GM18511 (cell line): ENCODE measurements around the gene KIF1B.
A peak's percentile ranks its signal among the peaks of the same experiment; 100 is the strongest.

Experiments
- ATAC-seq: cut with Tn5 transposase; IDR thresholded peaks from one replicate; pipeline ENCODE4 v1.9.1; 2021; ENCODE audit warnings: mild to moderate bottlenecking, moderate library complexity; ENCODE audit not compliant: unreplicated experiment

The KIF1B gene

DNA sequence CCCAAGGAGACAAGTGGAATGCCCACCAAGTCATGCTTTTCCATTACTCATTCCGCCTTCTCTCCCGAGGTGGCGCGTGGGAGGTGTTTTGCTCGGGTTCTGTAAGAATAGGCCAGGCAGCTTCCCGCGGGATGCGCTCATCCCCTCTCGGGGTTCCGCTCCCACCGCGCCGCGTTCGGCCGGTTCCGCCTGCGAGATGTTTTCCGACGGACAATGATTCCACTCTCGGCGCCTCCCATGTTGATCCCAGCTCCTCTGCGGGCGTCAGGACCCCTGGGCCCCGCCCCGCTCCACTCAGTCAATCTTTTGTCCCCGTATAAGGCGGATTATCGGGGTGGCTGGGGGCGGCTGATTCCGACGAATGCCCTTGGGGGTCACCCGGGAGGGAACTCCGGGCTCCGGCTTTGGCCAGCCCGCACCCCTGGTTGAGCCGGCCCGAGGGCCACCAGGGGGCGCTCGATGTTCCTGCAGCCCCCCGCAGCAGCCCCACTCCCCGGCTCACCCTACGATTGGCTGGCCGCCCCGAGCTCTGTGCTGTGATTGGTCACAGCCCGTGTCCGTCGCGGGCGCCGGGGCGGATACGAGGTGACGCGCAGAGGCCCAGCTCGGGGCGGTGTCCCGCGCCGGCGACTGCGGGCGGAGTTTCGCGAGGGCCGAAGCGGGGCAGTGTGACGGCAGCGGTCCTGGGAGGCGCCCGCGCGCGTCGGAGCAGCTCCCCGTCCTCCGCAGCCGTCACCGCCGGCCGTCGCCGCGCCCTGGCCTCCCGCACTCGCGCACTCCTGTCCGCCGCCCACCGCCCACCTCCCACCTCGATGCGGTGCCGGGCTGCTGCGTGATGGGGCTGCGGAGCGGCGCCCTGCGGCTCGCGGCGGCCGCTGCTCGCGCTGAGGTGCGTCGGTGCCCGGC, at the start of gene KIF1B:
KIF1B (plus strand) TSS at position 666 of the 906 bp plus-strand sequence. CDS start 21,759 bp downstream, outside the sequence.
- peak; percentile 97 for ATAC-seq

DNA sequence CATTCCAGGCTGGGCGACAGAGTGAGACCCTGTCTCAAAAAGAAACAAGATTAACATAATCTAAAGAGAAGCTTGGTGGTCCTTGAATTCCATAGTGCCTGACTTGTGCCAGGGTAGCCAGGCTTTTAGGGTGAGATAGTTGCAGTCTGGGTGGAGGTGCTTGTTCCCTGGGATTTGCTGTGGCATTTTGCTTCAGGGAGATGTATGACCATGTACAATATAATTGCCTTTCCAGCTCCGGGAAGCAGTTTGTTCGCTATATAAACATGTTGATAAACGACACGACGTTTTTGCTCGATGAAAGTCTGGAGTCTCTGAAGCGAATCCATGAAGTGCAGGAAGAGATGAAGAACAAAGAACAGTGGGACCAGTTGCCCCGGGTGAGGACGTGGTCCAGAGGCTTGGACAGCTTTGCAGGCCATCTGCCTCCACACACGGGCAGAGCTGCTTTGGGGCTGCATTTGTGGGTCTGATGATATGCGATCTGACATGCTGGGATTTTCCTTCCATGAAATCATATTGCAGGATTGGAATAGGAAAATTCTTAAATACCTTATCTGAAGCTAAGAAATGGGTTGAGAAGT, 49.4 kb upstream of the KIF1B start:
- ATAC-seq, result no peak

GRCh38 chr1:10161541-10162290, 48.7 kb upstream of the KIF1B start:
- no peak for ATAC-seq

DNA sequence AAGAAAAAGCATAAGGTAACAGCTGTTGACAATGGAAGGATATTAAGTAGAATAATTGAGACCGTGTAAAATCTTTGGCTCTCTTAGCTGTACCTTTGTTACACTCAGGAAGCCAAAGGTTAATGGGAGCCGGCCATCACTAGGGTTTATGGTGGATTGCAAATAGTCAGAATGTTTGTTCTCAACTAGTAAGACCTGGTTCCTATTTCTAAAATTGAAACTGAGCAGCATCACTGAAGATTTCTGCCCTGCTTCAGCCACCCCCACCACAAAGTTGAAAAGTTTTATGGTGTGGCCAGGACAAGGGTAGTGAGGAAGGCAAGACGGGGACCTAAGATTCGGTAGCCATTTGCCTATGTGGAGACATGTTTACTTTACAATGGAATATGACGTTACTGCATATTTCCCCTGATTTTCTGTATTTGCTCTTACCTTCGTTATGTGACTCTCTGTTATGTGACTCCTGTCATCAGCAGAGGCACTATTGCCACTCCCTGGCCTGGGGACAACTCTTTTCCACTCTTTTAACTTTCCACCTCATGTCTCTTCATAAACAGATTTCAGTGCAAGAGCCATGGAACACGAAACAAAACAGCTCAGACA, 41.4 kb upstream of the KIF1B start:
- no peak for ATAC-seq

GRCh38 chr1:10170239-10170574, 40.2 kb upstream of the KIF1B start:
- no peak for ATAC-seq

DNA sequence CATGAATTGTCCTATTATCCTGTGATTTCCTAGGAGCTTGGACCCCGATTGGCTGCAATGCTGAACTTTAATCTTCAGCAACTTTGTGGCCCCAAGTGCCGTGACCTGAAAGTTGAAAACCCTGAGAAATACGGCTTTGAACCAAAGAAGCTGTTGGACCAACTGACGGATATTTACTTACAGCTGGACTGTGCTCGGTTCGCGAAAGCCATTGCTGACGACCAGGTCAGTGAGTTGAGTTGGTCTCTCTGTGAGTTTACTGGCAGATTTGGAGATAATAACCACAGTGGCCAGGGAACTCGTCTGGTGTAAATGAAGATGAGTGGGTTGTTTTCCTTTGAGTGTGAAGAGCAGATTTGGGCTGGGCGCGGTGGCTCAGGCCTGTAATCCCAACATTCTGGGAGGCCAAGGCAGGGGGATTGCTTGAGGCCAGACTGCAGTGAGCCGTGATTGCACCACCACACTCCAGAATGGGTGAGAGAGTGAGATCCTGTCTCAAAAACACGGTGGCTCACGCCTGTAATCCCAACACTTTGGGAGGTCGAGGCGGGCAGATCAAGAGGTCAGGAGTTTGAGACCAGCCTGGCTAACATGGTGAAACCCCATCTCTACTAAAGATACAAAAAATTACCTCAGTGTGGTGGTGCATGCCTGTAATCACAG, 39.1 kb upstream of the KIF1B start:
- no peak for ATAC-seq

GRCh38 chr1:10171995-10172669, 38.2 kb upstream of the KIF1B start:
- ATAC-seq, result no peak

- ATAC-seq, result no peak
These were observed 36.8 kb upstream of the KIF1B start for GRCh38 chr1:10173582-10173981.

DNA sequence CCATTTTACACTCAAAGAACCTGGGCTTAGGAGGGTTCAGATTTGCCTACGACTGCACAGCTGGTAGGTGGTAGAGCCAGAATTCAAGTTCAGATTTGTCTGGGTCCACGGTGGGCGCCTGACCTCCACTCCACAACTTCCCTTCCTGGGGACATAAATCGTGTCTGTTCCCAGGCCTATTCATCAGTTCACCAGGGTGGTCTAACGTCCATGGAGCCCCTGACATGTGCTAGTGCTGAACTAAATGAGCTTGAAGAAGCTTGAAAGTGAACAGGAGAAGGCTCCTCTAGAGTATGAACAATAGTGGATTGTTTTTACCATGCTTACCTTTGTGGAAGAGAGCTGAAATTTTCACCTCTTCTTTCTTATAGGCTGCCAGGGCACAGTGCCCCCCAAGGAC, 32.5 kb upstream of the KIF1B start:
- ATAC-seq, result no peak

- ATAC-seq, result no peak
These were observed 31.6 kb upstream of the KIF1B start for GRCh38 chr1:10178597-10179405.

DNA sequence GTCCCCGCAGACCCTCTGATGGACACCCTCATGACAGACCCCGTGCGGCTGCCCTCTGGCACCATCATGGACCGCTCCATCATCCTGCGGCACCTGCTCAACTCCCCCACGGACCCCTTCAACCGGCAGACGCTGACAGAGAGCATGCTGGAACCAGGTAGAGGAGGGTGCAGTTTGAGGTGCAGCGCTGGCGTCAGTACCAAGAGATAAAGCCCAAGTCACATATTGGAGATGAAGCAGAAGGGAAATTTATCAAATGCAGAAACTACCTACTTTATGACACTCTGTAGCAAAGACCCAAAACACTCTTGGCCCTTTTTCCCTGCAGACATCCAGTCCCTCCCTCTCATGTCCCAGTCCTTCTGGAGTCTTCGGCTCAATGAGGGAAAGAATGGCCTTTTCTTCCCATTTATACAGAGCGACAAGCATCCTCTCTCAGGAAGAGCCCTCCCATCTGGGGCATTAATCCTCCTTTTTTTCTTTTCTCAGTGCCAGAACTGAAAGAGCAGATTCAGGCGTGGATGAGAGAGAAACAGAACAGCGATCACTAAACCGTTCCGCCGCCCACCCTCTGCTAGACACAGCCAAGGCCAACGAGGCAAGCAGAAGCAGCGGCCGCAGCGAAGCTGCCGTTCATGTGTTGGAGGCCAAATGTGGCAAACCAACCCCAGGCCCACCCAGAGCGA, 30.8 kb upstream of the KIF1B start:
- ATAC-seq, result no peak

GRCh38 chr1:10181154-10181553, 29.2 kb upstream of the KIF1B start:
- no peak for ATAC-seq

DNA sequence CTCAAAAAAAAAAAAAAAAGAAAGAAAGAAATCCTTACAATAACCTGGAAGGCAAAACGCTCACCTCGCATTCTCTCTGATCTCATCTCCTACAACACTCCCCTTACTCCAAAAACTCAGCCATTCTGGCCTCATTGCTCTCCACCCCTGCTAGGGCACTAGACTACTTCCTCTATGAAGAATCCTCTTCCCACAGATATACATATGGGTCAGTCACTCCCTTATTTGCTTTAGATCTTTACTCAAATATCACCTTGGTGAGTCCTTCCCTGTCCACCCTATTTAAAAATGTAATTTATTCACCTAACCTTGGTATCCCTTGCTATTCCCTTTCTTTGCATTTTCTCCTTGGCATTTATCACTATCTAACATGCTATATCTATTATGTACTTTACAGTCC, 24.6 kb upstream of the KIF1B start:
- ATAC-seq, result no peak

DNA sequence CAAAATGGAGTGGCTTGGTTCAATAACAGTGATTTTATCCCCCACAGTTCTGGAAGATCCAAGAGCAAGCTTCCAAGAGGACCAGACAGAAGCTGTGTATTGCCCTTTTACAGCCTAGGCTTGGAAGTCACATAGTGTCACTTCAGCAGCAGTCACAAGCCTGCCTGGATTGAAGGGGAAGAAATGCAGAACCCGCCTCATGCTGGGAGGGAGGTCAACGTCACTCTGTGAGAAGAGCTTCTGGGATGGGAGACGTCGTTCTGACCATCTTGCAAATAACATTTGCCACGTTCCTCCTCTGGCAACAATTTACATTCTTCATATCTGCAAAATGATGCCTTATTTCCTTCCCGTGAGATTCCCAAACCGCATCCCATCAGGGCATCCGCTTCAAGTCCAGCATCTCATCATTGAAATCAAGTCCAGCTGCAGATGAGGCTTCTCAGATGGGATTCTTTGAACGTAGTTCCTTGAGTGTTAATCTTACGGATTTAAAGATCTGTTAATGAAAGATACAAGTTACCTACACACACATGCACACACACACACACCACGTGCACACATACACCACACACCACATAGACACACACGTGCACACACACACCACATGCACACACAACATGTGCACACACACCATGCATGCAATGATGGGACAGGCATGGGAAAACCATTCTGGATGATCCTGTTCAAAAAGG, 23.9 kb upstream of the KIF1B start:
- no peak for ATAC-seq

DNA sequence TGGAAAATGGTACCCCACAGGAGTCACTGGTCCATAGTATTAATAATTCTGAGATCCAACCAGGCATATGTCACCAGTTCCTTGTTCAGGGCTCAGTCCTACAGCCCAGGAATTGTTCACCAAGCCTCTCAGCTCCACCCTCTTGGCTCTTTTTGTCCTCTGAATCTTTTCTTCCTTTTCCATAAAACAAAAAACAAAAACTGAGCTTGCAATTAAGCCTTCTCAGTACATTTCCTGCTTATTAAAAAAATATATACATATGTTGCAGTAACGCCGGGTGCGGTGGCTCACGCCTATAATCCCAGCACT, 23.4 kb upstream of the KIF1B start:
- ATAC-seq, result no peak

DNA sequence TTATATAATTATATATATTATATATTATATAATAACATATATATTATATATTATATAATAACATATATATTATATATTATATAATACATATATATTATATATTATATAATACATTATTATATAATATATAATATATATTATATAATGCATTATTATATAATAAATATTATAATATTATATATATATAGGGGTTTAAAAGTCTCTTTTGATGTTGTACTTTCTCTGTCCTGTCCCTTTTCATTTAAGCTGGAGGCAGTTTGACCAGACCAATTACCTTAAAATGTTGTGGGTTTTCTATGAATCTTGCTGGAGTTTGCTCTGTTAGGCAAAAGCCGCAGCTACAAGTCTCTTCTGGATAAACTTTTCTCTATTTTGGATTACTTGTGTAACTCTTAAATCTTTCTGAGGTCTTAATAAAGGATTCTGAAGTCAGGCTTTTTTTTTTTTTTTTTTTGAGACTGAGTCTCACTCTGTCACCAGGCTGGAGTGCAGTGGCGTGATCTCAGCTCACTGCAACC, 22.2 kb upstream of the KIF1B start:
- ATAC-seq, result no peak

DNA sequence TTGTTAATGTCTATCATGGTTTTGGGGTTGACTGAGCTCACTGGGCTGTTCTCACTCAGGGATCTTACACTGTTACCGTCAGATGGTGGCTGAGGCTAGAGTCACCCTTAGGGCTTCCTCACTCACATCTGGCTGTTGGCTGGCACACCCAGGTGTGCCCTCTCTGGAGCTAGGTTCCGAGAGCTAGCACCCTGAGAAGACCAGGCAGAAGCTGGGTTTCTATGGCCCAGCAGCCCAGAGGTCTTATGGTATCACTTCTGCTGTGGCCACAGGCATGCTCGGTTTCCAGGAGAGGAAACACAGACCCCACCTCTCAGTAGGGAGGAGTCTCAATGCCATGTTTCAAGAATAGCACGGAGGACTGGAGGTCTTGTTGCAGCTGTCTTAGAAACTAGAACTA, 20.7 kb upstream of the KIF1B start:
- no peak for ATAC-seq

DNA sequence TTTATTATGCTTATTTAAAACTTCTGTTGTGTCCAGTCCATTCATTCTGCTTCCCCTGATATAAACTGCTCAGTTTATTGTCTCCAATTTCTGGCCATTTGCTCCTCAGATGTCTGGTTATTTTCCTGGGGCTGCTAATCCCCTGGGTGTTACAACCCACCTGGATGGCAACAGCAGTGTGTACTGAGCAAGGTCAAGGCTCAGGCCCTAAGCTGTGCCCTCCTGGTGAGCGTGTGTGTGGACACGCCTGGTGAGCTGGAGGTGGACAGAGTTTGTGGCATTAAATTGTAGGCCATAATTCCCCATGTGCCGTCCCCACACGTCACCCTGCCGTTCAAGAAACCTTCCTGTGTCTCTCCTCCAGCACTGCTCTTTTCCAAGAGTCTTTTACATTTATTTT, 18.1 kb upstream of the KIF1B start:
- ATAC-seq, result no peak
